ENCODE measurements around the gene TSSK6. TPM values are rescaled to one million over a fixed set of nuclear protein-coding genes. Genes with fewer than 3 reads are reported as not detected.

Gene TSSK6
- total RNA-seq (2012; rRNA removed) = 1.3 and 2.0 TPM in 2 replicates

- Histone ChIP-seq H3K4me3 (ENCODE audit: low read length) (peak within 1 kb of the TSS; percentile 97), H3K9me3 (replicated peaks; ENCODE audit: low read length) (no peaks in the 10 kb centered on the region)
Measured at GRCh38 chr19:19514881-19515641, at the start of gene TSSK6. TSSK6 (minus strand) TSS chr19:19515548; CDS start chr19:19515427, 121 bp downstream.

GRCh38 chr19:19563348-19563848 lies 48.0 kb upstream of the TSSK6 start:
- Histone ChIP-seq H3K27me3 (ENCODE audit: control insufficient read depth, insufficient read depth, low read length) (peaks cover 3% of the 10 kb centered on the region), H3K9me3 (replicated peaks; ENCODE audit: low read length) (no peaks in the 10 kb centered on the region), H3K4me1 (ENCODE audit: control insufficient read depth, insufficient read depth, low read length) (no peaks in the 10 kb centered on the region), H3K9ac (ENCODE audit: low read depth, low read length) (no peak overlapping the region), H3K36me3 (ENCODE audit: insufficient read depth, low read length) (no peaks in the 10 kb centered on the region), H3K4me3 (ENCODE audit: low read length) (no peak overlapping the region), H3K4me2 (ENCODE audit: low read length) (no peak overlapping the region)

More at GRCh38 chr19:19514881-19515641, at the start of gene TSSK6:
- peaks cover 7% of the 10 kb centered on the region for H3K36me3 ChIP-seq (ENCODE audit: insufficient read depth, low read length)
- peaks cover 17% of the 10 kb centered on the region for H3K4me1 ChIP-seq (ENCODE audit: control insufficient read depth, insufficient read depth, low read length)
- no peaks in the 10 kb centered on the region for H3K27me3 ChIP-seq (ENCODE audit: control insufficient read depth, insufficient read depth, low read length)
- peak within 1 kb of the TSS; percentile 88 for H3K4me2 ChIP-seq (ENCODE audit: low read length)
- H3K9ac ChIP-seq (ENCODE audit: low read depth, low read length) = peak within 1 kb of the TSS; percentile 84

- no peaks in the 10 kb centered on the region for H3K36me3 ChIP-seq (ENCODE audit: insufficient read depth, low read length)
- H3K4me2 ChIP-seq (ENCODE audit: low read length) = no peak overlapping the region
- H3K9ac ChIP-seq (ENCODE audit: low read depth, low read length) = no peak overlapping the region
- H3K27me3 ChIP-seq (ENCODE audit: control insufficient read depth, insufficient read depth, low read length) = peaks cover 3% of the 10 kb centered on the region
- no peaks in the 10 kb centered on the region for H3K9me3 ChIP-seq (replicated peaks; ENCODE audit: low read length)
- no peaks in the 10 kb centered on the region for H3K4me1 ChIP-seq (ENCODE audit: control insufficient read depth, insufficient read depth, low read length)
- H3K4me3 ChIP-seq (ENCODE audit: low read length) = no peak overlapping the region
Measured at GRCh38 chr19:19562665-19563347, 47.5 kb upstream of the TSSK6 start.

GRCh38 chr19:19561946-19562664 lies 46.8 kb upstream of the TSSK6 start:
- Histone ChIP-seq H3K4me2 (ENCODE audit: low read length) (no peak overlapping the region), H3K9ac (ENCODE audit: low read depth, low read length) (no peak overlapping the region), H3K36me3 (ENCODE audit: insufficient read depth, low read length) (no peaks in the 10 kb centered on the region), H3K27me3 (ENCODE audit: control insufficient read depth, insufficient read depth, low read length) (peaks cover 3% of the 10 kb centered on the region), H3K4me3 (ENCODE audit: low read length) (no peak overlapping the region), H3K9me3 (replicated peaks; ENCODE audit: low read length) (no peaks in the 10 kb centered on the region), H3K4me1 (ENCODE audit: control insufficient read depth, insufficient read depth, low read length) (no peaks in the 10 kb centered on the region)

- Histone ChIP-seq H3K36me3 (ENCODE audit: insufficient read depth, low read length) (no peaks in the 10 kb centered on the region), H3K9ac (ENCODE audit: low read depth, low read length) (no peak overlapping the region), H3K4me1 (ENCODE audit: control insufficient read depth, insufficient read depth, low read length) (no peaks in the 10 kb centered on the region), H3K4me3 (ENCODE audit: low read length) (no peak overlapping the region), H3K4me2 (ENCODE audit: low read length) (no peak overlapping the region), H3K27me3 (ENCODE audit: control insufficient read depth, insufficient read depth, low read length) (peaks cover 3% of the 10 kb centered on the region), H3K9me3 (replicated peaks; ENCODE audit: low read length) (no peaks in the 10 kb centered on the region)
Measured at GRCh38 chr19:19559931-19560330, 44.6 kb upstream of the TSSK6 start.

GRCh38 chr19:19558636-19559035 lies 43.3 kb upstream of the TSSK6 start:
- H3K4me3 ChIP-seq (ENCODE audit: low read length) = no peak overlapping the region
- peaks cover 3% of the 10 kb centered on the region for H3K27me3 ChIP-seq (ENCODE audit: control insufficient read depth, insufficient read depth, low read length)
- no peaks in the 10 kb centered on the region for H3K36me3 ChIP-seq (ENCODE audit: insufficient read depth, low read length)
- no peak overlapping the region for H3K9ac ChIP-seq (ENCODE audit: low read depth, low read length)
- no peaks in the 10 kb centered on the region for H3K4me1 ChIP-seq (ENCODE audit: control insufficient read depth, insufficient read depth, low read length)
- H3K9me3 ChIP-seq (replicated peaks; ENCODE audit: low read length) = no peaks in the 10 kb centered on the region
- no peak overlapping the region for H3K4me2 ChIP-seq (ENCODE audit: low read length)

- H3K9me3 ChIP-seq (replicated peaks; ENCODE audit: low read length) = no peaks in the 10 kb centered on the region
- no peak overlapping the region for H3K9ac ChIP-seq (ENCODE audit: low read depth, low read length)
- H3K4me3 ChIP-seq (ENCODE audit: low read length) = no peak overlapping the region
- H3K27me3 ChIP-seq (ENCODE audit: control insufficient read depth, insufficient read depth, low read length) = peaks cover 3% of the 10 kb centered on the region
- no peaks in the 10 kb centered on the region for H3K36me3 ChIP-seq (ENCODE audit: insufficient read depth, low read length)
- no peak overlapping the region for H3K4me2 ChIP-seq (ENCODE audit: low read length)
- H3K4me1 ChIP-seq (ENCODE audit: control insufficient read depth, insufficient read depth, low read length) = no peaks in the 10 kb centered on the region
Measured at GRCh38 chr19:19558055-19558454, 42.7 kb upstream of the TSSK6 start.

GRCh38 chr19:19554074-19555023 lies 39.0 kb upstream of the TSSK6 start:
- H3K4me2 ChIP-seq (ENCODE audit: low read length) = no peak overlapping the region
- H3K9ac ChIP-seq (ENCODE audit: low read depth, low read length) = no peak overlapping the region

GRCh38 chr19:19553670-19554069 lies 38.3 kb upstream of the TSSK6 start:
- H3K9ac ChIP-seq (ENCODE audit: low read depth, low read length) = no peak overlapping the region
- H3K4me3 ChIP-seq (ENCODE audit: low read length) = no peak overlapping the region
- H3K4me1 ChIP-seq (ENCODE audit: control insufficient read depth, insufficient read depth, low read length) = peaks cover 7% of the 10 kb centered on the region
- H3K27me3 ChIP-seq (ENCODE audit: control insufficient read depth, insufficient read depth, low read length) = peaks cover 17% of the 10 kb centered on the region
- no peaks in the 10 kb centered on the region for H3K9me3 ChIP-seq (replicated peaks; ENCODE audit: low read length)
- H3K4me2 ChIP-seq (ENCODE audit: low read length) = no peak overlapping the region
- no peaks in the 10 kb centered on the region for H3K36me3 ChIP-seq (ENCODE audit: insufficient read depth, low read length)

More at GRCh38 chr19:19554074-19555023, 39.0 kb upstream of the TSSK6 start:
- no peaks in the 10 kb centered on the region for H3K9me3 ChIP-seq (replicated peaks; ENCODE audit: low read length)
- H3K36me3 ChIP-seq (ENCODE audit: insufficient read depth, low read length) = no peaks in the 10 kb centered on the region
- peaks cover 7% of the 10 kb centered on the region for H3K4me1 ChIP-seq (ENCODE audit: control insufficient read depth, insufficient read depth, low read length)
- H3K27me3 ChIP-seq (ENCODE audit: control insufficient read depth, insufficient read depth, low read length) = peaks cover 12% of the 10 kb centered on the region
- no peak overlapping the region for H3K4me3 ChIP-seq (ENCODE audit: low read length)

- Histone ChIP-seq H3K9me3 (replicated peaks; ENCODE audit: low read length) (no peaks in the 10 kb centered on the region), H3K9ac (ENCODE audit: low read depth, low read length) (no peak overlapping the region), H3K27me3 (ENCODE audit: control insufficient read depth, insufficient read depth, low read length) (peaks cover 20% of the 10 kb centered on the region), H3K4me1 (ENCODE audit: control insufficient read depth, insufficient read depth, low read length) (peaks cover 7% of the 10 kb centered on the region), H3K36me3 (ENCODE audit: insufficient read depth, low read length) (no peaks in the 10 kb centered on the region), H3K4me3 (ENCODE audit: low read length) (no peak overlapping the region), H3K4me2 (ENCODE audit: low read length) (no peak overlapping the region)
Measured at GRCh38 chr19:19552798-19553197, 37.5 kb upstream of the TSSK6 start.

All from skeletal muscle satellite cell (primary cell).